Activated naive CD8-positive, alpha-beta T cell (primary cell): Measurements from ENCODE around the gene PLCG1.
"Not testable (repeated sequence)": the region's sequence is repeated elsewhere in the genome, so short reads cannot be mapped to it uniquely, and the experiment has no call there.

ENCODE experiments used
- H3K27ac Mint-ChIP-seq: one replicate; pipeline ENCODE4 v1.8.0; 2021; ENCODE audit warnings: mixed read lengths
- H3K27me3 Mint-ChIP-seq: one replicate; pipeline ENCODE4 v1.8.0; 2021; ENCODE audit warnings: mixed read lengths
- H3K36me3 Mint-ChIP-seq: one replicate; pipeline ENCODE4 v1.8.0; 2021; ENCODE audit warnings: mixed read lengths
- H3K4me1 Mint-ChIP-seq: one replicate; pipeline ENCODE4 v1.8.0; 2021; ENCODE audit warnings: low read depth, mixed read lengths
- H3K4me3 Mint-ChIP-seq: one replicate; pipeline ENCODE4 v1.8.0; 2021; ENCODE audit warnings: mild to moderate bottlenecking, mixed read lengths
- H3K9me3 Mint-ChIP-seq: one replicate; pipeline ENCODE4 v1.8.0; 2021; ENCODE audit warnings: low read depth, mixed read lengths

The PLCG1 gene

GRCh38 chr20:41116282-41116956 lies 20.9 kb upstream of the PLCG1 start:
- peaks cover 11% of the 10 kb centered on the region for H3K36me3 Mint-ChIP-seq
- peaks cover 4% of the 10 kb centered on the region for H3K4me1 Mint-ChIP-seq
- H3K9me3 Mint-ChIP-seq, result no peaks in the 10 kb centered on the region
- H3K4me3 Mint-ChIP-seq, result no peak overlapping the region
- H3K27ac Mint-ChIP-seq, result no peak overlapping the region
- H3K27me3 Mint-ChIP-seq, result no peaks in the 10 kb centered on the region

GRCh38 chr20:41118159-41118558 lies 19.2 kb upstream of the PLCG1 start:
- H3K36me3 Mint-ChIP-seq, result peaks cover 14% of the 10 kb centered on the region
- H3K27ac Mint-ChIP-seq, H3K4me1 Mint-ChIP-seq, H3K9me3 Mint-ChIP-seq, H3K4me3 Mint-ChIP-seq, H3K27me3 Mint-ChIP-seq: not testable (repeated sequence)

GRCh38 chr20:41118632-41119031 lies 18.7 kb upstream of the PLCG1 start:
- Mint-ChIP-seq H3K4me1 (peaks cover 6% of the 10 kb centered on the region), H3K36me3 (peaks cover 15% of the 10 kb centered on the region), H3K4me3 (no peak overlapping the region), H3K27me3 (no peaks in the 10 kb centered on the region), H3K27ac (peak overlapping the region; percentile 54), H3K9me3 (no peaks in the 10 kb centered on the region)

GRCh38 chr20:41119614-41120561 lies 17.5 kb upstream of the PLCG1 start:
- Mint-ChIP-seq H3K4me1 (peaks cover 6% of the 10 kb centered on the region), H3K27ac (peak overlapping the region; percentile 54), H3K36me3 (peaks cover 15% of the 10 kb centered on the region), H3K4me3 (no peak overlapping the region), H3K27me3 (no peaks in the 10 kb centered on the region), H3K9me3 (no peaks in the 10 kb centered on the region)

GRCh38 chr20:41121399-41121798 lies 15.9 kb upstream of the PLCG1 start:
- Mint-ChIP-seq H3K36me3 (peaks cover 13% of the 10 kb centered on the region), H3K4me3 (peak overlapping the region; percentile 5), H3K27ac (peak overlapping the region; percentile 78), H3K9me3 (no peaks in the 10 kb centered on the region), H3K4me1 (peaks cover 6% of the 10 kb centered on the region), H3K27me3 (no peaks in the 10 kb centered on the region)

- Mint-ChIP-seq H3K4me3 (no peak overlapping the region), H3K36me3 (peaks cover 10% of the 10 kb centered on the region), H3K27ac (no peak overlapping the region), H3K9me3 (no peaks in the 10 kb centered on the region), H3K27me3 (no peaks in the 10 kb centered on the region), H3K4me1 (peaks cover 6% of the 10 kb centered on the region)
Measured at GRCh38 chr20:41123631-41124030, 13.7 kb upstream of the PLCG1 start.

GRCh38 chr20:41124451-41125094 lies 12.8 kb upstream of the PLCG1 start:
- H3K27me3 Mint-ChIP-seq, result no peaks in the 10 kb centered on the region
- H3K27ac Mint-ChIP-seq, result peak overlapping the region; percentile 66
- no peak overlapping the region for H3K4me3 Mint-ChIP-seq
- H3K36me3 Mint-ChIP-seq, result peaks cover 10% of the 10 kb centered on the region
- H3K9me3 Mint-ChIP-seq, result no peaks in the 10 kb centered on the region
- peaks cover 6% of the 10 kb centered on the region for H3K4me1 Mint-ChIP-seq

GRCh38 chr20:41125530-41126457 lies 11.5 kb upstream of the PLCG1 start:
- Mint-ChIP-seq H3K4me3 (no peak overlapping the region), H3K36me3 (peaks cover 11% of the 10 kb centered on the region), H3K27ac (no peak overlapping the region), H3K9me3 (no peaks in the 10 kb centered on the region), H3K4me1 (peaks cover 6% of the 10 kb centered on the region), H3K27me3 (no peaks in the 10 kb centered on the region)

GRCh38 chr20:41126719-41127118 lies 10.6 kb upstream of the PLCG1 start:
- H3K9me3 Mint-ChIP-seq, result no peaks in the 10 kb centered on the region
- peaks cover 2% of the 10 kb centered on the region for H3K4me1 Mint-ChIP-seq
- H3K4me3 Mint-ChIP-seq, result no peak overlapping the region
- H3K27ac Mint-ChIP-seq, result peak overlapping the region; percentile 13
- no peaks in the 10 kb centered on the region for H3K27me3 Mint-ChIP-seq
- H3K36me3 Mint-ChIP-seq, result peaks cover 13% of the 10 kb centered on the region

- not testable (repeated sequence) for H3K4me3 Mint-ChIP-seq, H3K9me3 Mint-ChIP-seq
Measured at GRCh38 chr20:41128317-41128716, 9.0 kb upstream of the PLCG1 start.

GRCh38 chr20:41131594-41132387 lies 5.6 kb upstream of the PLCG1 start:
- Mint-ChIP-seq H3K36me3 (peaks cover 7% of the 10 kb centered on the region), H3K27ac (peak overlapping the region; percentile 16), H3K27me3 (no peaks in the 10 kb centered on the region), H3K9me3 (no peaks in the 10 kb centered on the region), H3K4me3 (no peak overlapping the region), H3K4me1 (peaks cover 20% of the 10 kb centered on the region)

More at GRCh38 chr20:41128317-41128716, 9.0 kb upstream of the PLCG1 start:
- H3K36me3 Mint-ChIP-seq, H3K4me1 Mint-ChIP-seq, H3K27me3 Mint-ChIP-seq, H3K27ac Mint-ChIP-seq: not testable (repeated sequence)

GRCh38 chr20:41132388-41132775 lies 5.0 kb upstream of the PLCG1 start:
- peaks cover 20% of the 10 kb centered on the region for H3K4me1 Mint-ChIP-seq
- H3K36me3 Mint-ChIP-seq, H3K9me3 Mint-ChIP-seq, H3K4me3 Mint-ChIP-seq, H3K27me3 Mint-ChIP-seq, H3K27ac Mint-ChIP-seq: not testable (repeated sequence)

GRCh38 chr20:41133709-41134361 lies 3.5 kb upstream of the PLCG1 start:
- no peak overlapping the region for H3K4me3 Mint-ChIP-seq
- peaks cover 23% of the 10 kb centered on the region for H3K4me1 Mint-ChIP-seq
- no peaks in the 10 kb centered on the region for H3K9me3 Mint-ChIP-seq
- no peak overlapping the region for H3K27ac Mint-ChIP-seq
- H3K36me3 Mint-ChIP-seq, result peaks cover 6% of the 10 kb centered on the region
- H3K27me3 Mint-ChIP-seq, result no peaks in the 10 kb centered on the region
